ENCODE data around the gene KCNJ5.

The KCNJ5 gene

DNA sequence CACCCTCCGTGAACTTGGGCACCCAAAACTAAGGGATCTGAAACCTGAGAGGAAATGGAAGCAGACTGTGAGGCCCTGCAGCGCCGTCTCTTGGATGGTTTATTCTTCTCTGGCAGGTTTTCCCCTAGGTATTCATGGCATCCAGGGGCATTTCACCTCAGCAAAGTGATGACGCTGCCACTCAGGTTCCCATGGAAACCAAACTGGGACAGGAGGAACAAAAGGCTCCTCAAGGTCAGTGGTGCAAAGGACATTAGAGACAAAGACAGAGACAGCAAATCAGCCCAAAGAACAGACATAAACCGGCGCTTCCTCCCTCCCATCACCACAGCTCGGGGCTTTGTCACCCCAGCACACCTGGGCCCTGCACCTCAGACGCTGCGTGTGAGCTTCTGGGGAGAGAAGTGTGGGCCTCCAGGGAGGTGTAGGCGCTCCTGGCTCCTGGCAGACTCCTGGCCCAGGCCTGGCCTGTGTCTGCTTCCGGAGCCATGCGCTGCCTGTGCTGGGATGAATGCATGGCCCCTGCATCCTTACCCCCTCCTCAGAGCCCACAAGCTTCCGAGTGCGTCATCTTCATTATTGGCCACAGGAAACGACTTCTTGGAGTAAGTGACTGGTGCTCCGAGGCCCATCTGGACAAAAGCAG is 45.6 kb downstream of the KCNJ5 start:
- DNase-seq = no peak

DNA sequence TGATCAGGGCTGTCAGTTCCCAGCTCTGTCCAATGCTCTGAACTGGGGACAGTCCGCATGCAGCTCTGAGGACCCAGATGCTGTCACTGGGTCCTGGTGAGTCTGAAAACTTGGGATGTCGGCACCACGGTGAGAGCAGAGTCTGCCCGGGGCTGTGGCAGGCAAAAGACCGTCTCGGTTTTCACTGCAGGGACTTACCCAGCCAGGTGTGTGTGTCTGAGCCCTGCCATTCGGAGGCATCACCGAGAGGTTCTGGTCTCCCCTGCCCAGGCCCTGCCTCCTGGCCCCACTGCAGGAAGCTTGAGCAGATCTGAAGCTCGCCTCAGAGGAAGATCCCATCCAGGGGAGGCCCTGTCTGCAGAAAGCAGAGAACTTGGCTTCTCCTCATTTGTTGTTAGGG is 46.3 kb downstream of the KCNJ5 start:
- DNase-seq = no peak

DNA sequence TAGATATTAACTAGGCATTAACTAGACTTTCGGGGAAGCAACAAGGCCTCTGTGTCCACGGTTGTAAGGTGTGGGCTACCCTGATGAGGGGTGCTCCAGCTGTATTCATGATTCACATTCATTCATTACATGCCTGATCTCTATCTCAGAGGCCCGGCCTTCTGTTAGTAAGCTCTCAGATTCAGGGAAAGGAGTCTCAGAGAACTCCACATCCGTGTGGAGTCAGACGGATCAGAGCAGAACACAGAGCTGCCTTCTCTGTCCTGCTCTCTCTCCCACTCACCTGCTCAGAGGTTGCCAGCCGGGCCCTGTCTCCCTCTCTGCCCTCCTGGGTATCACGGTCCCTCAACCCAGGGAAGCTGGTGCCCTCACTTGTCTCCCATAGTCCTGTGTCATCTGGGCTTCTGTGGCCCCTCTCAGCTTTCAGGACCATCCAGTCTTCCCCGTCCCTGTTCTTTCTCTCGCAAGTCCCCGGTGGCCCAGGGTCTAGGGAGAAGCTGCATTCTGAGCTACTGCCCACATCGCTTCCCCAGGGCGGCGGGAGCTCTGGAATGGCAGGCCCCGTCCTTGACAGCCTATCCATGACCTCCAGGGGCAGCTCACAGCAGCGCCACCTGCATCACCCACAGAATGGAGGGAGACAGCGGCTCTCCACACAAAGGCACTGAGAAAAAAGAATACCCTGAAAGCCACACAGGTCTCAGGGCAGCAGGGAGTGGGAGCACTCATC is 47.2 kb downstream of the KCNJ5 start:
- no peak for DNase-seq

DNA sequence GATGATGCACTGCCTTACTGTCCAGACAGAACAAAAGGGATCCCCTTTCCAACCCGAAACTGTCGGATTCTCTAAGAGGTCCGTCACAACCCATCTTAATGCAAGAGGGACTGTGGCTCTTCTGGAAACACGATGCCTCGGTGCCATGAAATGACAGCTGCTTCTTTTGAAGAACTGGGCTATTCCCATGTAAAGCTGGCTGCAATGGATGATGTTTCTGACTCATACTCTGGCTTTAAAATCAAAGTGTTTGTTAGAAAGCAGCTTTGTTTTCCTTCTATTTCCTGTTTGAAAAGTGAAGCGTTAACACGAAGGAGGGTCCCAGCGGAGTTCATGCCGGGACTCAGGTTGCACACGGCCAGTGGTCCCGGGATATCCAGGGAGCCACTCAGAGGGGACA is 48.4 kb downstream of the KCNJ5 start:
- DNase-seq = no peak

DNA sequence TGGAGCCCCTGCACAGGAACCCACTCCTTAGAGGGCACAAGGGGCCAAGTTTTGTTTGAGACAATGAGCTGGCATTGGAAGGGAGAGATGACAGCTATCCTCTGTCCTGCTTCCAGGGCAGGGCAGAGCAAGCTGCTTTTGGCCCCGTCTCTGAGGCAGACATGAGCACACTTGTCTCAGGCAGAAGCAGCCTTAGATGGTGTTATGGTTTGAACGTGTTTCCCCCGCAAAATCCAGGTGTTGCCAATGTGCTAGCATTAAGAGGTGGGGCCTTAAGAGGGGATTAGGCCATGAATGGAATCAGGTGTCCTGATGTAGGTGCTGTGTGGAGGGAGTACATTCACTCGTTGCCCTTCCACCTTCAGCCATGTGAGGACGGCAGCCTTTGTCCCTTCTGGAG is 49.0 kb downstream of the KCNJ5 start:
- no peak for DNase-seq

DNA sequence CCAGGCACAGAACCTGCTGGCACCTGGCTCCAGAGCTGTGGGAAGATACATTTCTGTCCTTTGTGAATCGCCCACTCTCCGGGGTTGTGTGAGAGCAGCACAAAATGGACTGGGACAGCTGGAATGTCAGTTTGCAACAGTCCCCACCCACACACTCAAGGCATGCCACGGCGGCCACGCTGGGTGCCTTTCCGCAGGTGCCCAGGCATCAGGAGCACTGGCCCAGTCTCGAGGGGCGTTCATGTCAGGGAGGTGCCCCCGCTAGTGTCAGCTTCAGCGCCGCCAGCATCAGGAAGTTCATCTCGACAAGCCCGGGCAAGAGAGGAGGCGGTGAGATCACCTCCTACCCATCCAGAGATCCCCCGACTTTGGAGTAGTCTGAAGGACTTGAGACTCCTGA is 49.4 kb downstream of the KCNJ5 start:
- DNase-seq = no peak

DNA sequence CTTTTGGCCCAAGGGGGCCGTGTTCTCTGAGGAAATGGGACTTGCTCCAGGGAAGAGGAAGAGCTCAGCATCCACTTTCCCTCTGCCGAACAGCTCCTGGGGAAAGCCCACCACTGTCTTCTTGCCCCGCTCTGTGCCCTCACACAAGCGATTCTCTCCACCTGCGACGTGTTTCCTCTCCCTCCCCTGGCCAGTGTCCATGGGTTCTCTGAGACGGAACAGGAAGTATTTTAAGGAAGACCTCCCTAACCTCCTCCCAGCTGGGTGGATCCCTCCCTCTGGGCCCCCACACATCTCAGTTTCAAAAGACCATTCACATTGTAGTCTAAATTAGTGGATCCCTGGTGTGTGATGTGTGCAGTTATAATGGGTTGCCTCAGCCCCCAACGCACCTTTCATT is 50.0 kb downstream of the KCNJ5 start:
- DNase-seq = no peak

DNA sequence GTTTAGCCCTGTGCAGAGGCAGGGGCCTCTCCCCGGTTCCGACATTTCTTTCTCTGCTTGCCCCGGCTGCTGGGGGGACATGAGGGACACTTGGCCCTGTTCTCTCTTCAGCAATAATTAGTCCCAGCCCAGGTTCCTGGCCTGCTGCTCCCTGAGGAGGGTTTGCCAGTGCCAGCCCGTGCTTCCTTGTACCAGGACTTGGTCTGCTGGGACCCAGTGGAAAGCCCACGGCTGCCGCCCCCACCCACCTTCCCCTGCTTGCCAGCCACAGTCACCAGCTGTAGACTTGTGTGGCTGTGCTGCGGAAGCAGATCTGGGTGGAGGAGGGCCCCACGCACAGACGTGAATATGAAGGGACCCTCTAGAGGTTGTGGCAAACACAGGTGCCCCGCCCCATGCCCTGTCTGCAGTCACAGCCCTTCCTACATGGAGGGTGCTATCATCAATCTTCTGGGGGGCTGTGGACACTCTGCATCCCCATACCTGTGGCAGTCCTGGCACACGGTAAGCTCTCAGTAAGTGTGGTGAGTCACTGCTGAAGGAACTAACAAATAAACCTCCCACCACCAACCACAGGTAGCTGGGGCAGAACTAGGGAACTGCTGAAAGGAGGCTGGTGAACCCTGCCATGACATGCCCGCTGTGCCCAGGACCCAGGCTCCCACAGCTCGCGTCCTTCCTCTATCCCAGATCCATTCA is 50.6 kb downstream of the KCNJ5 start:
- DNase-seq = no peak

DNA sequence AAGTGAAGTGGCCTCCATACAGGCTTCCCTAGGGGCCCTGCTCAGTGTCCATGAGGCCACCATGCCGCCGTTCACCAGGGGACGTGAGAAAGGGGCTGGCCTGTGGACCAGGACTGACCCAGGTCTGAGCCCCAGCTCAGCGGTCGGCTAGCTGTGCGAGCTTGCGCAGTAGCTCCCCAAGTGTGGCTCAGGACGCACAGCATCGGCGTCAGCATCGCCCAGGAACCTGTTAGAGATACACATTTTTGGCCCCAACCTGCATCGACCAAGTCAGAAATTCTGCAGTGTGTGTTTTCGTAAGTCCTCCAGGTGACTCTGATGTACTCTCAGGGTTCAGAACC is 51.1 kb downstream of the KCNJ5 start:
- DNase-seq = no peak

DNA sequence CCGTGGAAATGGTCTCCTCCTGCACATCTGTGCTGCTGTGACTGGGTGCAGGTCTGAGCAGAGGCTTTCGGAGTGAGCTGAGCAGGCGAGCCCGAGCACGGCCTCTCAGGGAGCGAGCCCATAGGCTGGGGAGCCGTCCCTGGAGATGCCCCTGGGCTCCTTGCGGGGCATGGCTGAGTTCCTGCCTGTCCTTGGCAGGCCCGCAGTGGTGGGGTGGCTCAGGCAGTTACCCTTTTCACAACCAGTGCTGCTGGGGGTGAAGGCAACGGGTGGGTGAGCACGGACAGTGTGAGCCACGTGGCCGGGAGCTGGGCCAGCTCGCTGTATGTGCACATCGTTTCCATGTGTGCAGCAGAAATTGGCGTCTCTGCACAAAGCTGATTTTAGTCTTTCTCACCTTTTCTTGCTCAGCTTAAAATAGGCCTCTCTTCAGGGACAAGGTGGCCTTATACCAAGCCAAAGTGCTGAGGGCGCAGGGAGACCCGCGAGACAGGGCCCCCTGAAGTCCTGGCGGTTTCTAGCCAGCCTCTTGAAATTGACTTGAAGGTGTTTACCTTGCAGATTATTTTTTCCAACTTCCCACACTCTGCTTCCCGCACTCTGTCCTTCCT is 51.8 kb downstream of the KCNJ5 start, which contains the start of gene TP53AIP1:
TP53AIP1 (minus strand) TSS at position 55 of the 611 bp plus-strand sequence. CDS start 5,053 bp downstream, outside the sequence.
- DNase-seq = no peak

DNA sequence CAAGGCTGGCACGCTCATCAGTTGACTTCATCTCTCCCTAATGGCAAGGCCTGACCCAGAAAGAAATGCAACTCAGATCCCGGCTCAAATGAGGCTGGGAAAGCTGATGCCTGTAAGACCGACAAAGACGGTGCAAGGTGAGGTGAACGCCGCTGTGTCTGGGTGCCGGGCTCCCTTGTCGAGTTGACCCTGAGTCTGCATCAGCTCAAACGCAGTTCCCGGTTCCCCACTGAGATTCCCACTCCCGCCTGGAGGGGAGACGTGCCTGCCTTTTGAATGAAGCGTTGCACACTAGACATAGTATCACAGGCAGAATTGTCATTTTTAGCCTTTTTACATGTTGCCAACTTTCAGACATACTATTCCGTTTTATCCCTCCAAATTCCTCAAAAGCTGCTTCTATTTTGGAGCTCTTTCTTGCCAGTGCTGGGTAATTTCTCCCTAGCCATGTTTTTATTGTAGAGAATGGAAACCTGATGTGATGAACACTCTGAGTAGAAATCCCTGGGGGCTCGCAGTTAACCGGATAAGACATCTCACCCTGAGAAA is 52.3 kb downstream of the KCNJ5 start:
- DNase-seq = no peak

DNA sequence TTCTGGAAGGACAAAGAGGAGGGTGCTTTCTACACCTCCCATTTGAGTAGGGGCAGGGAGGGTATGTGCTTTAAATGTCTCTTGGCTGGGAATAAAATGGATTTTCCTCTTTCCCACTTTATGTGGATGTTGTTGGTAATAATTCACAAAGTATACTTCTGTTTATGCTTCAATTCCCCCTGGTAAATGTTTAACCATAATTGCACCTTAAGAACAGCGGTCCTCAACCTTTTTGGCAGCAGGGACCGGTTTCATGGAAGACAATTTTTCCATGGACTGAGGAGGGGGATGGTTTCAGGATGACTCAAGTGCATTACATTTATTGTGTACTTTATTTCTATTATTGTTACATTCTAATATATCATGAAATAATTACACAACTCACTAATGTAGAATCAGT is 55.5 kb downstream of the KCNJ5 start:
- DNase-seq = no peak

DNA sequence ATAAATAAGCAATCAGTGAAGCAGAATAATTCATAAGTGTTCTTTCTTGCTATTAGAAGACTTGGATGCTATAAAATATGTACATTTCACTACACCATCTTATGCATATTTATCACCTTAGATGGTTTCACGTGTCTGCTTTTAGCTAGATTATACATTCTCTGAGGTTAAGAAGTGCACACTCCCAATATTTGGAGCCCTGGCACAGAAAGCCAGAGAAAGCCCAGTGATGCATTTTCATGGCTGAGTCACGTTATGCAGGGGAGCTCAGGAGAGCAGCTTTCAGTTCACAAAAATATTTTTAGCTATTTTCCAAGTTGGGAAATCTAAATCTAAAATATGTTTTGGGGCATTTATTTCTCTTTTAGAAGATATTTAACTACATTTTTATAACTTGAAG is 56.6 kb downstream of the KCNJ5 start:
- no peak for DNase-seq

DNA sequence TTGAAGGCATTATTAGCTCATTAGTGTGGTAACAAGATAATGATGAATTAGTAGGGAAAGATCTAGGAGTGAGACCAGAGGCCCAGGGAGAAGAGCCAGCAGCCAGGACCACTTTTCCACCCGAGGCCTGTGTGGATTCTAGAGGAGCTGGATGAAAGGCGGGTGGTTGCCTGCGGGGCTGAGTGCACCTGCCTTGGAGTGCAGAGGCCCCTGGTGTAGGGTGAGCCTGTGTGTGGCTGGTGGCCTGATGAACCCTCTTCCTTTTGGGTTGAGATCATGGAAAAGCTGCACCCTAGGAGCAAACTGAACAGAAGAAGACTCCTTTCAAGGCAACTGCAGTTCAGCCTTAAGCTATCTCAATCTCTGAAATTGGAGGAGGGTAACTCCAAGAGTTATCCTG is 57.4 kb downstream of the KCNJ5 start:
- no peak for DNase-seq

DNA sequence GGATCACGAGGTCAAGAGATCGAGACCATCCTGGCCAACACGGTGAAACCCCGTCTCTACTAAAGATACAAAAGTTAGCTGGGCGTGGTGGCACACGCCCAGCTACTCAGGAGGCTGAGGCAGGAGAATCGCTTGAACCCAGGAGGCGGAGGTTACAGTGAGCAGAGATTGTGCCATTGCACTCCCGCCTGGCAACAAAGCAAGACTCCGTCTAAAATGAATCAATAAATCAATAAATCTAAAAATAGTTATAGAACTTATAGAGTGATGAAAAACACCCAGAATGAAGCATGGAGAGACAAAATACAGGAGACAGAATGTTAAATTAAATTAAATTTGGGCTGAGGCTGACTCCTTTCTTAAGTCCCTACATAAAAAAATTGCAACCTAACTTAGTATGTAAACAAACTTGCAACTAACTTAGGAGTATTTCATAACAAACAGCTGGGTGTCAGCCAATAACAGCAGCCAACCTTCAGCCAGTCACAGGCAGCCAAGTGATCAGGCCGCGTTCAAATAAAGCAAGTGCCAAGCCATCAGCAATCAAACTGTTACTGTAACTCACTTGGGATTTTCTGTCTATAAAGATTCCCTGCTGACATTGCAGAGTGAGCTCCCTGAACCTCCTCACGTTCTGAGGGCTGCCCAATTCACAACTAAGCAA is 58.8 kb downstream of the KCNJ5 start:
- DNase-seq = no peak

DNA sequence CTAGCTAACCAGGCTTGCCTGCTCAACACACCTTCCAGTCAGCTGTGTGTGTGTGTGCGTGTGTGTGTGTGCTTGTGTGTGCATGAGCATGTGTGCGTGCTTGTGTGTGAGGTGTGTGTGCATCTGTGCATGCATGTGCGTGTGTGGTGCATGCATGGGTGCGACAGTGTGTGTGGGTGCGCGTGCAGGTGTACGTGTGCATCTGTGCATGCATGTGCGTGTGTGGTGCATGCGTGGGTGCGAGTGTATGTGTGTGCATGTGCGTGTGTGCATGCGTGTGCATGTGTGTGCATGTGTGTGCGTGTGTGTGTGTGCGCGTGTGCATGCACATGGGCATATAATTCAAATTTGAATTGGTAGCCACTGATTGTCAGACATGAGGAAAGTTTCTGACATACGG is 62.0 kb downstream of the KCNJ5 start:
- DNase-seq = no peak

DNA sequence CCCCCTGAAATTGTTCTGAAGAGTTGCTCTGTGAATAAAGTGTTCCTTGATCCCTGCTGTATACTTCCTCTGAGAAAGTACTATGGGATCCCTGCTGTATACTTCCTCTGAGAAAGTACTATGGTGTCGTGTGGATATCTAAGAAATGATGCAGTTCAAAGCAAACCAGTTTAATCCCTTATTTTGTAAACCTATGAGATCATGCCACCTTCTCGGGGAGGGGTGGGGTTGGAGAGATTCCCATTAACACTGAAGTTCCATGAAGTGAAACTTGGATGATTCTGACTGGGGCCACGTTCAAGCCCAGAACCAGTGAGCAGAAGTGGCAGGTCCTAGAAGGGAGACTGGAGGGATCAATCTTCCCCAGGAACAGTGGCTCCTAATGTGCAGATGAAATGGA is 64.5 kb downstream of the KCNJ5 start:
- DNase-seq = no peak

DNA sequence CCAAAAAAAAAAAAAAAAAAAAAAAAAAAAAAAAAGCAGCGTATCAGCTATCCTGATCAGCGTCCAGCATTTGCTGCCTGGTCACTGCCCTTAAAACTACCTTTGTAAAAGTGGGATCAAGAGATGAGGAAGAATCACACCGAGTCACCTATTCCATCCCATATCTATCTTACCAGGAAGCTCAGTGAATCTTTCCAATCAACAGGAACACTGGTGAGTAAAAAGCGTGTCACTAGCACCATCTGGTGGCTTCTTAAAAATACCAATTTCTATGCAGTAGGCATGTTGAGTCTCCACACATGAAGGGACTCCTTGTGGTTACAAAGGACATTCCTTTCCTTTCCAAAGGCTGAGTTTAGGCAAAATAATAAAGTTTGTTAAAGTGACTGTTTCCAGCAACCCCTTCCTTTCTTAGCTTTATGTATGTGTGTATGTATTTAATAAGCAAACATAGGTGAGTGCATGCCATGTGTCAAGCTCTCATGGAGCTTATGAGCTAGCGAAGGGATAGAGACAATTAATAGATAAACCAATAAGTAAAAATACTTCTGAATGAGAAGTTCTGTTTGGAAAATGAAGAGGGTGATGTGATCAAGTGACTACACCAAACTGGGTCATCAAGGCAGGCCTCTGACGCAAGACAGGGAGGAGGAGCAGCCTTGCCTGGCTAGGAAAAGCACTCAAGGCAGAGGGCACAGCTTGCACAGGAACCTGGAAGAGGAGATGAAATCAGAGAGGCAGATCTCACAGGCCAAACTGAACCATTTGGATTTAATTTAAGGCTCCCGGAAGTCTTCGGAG is 65.4 kb downstream of the KCNJ5 start:
- DNase-seq = no peak

DNA sequence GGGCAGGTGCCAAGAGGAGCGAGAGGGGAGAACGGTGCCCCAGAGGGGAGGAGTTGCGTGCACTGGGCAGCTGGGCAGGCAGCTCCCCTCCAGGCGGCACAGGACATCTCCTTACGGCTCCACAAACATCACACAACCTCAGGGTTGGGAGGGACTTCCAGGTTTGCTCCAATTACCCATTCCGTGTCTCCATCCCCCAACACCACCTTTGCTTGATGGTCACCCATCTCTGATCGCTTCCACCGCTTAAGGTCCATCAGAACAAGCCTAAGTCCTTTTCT is 66.0 kb downstream of the KCNJ5 start:
- DNase-seq = no peak

DNA sequence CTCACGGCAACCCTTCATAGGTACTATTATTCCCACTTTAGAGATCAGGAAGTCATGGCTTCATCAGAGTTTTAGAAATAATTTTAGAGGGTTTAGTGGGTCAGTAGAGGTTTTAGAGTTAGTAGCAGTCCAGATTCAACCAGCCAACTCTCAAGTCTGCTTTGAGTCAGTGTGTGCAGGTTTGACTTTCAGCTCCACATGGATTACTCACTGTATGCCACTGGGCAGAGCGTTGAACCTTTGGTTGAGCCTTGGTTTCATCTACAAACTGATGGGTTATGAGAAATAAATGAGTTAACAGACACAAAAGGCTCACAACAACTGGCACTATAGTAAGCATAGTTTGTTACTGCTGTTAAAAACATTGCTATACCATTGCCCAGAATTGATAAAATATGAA is 70.5 kb downstream of the KCNJ5 start:
- DNase-seq = no peak

DNA sequence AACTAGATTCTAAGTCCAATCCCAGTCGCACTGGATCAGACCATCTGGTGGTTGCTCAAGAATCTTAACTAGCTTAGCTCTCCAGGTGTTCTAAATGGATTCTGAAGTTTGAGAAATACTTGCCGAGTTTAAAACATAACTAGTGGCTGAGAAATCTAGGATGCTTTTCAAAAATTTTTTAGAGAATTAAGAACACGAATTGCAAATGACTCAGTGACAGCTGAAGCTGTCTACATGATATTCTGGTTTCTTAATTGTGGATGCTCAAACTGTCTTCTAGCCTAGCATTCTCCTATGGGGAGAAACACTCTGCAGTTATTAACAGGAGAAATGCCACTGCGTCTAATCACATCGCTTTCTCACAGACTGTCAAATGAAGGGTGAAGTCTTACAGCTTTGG is 71.7 kb downstream of the KCNJ5 start:
- no peak for DNase-seq

DNA sequence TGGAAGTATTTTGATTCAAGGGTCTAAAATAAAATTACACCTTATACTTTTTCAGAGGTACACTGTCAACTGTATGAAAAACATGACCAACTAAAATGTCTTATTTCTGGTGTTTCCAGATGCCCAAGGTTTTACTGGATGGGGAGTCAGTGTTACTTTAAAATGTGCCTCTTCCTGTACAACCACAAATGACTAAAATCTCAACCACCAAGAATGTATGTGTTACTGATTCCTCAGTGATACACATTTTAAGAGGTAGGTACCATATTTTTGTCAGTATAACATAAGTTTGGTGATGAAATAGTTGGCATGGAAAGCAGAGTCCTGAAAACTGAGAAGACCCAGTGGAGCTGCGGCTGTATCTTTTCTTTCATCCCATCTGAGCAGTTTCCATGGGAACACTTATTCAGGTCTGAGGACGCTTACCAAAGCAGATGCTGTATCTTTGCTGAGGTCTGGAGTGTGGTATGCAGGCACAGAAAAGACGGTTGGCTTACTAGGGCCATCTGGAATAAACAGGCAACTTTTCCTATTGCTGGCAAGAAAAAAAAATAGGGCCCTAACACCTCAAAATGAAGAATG is 72.7 kb downstream of the KCNJ5 start:
- DNase-seq = no peak
